GM12865 (cell line): Measurements from ENCODE around the gene PLAU.
"Not testable (repeated sequence)": the region's sequence is repeated elsewhere in the genome, so short reads cannot be mapped to it uniquely, and the experiment has no call there.

Experiments
- DNase-seq: peaks from one replicate; pipeline ENCODE4 v3.0.0; 2010; ENCODE audit warnings: low read depth
- H3K4me3 ChIP-seq: 2 replicates; pipeline ENCODE4 v1.5.1; 2011; ENCODE audit warnings: mild to moderate bottlenecking, low read depth, low read length, control low read depth
- CTCF ChIP-seq: IDR thresholded peaks from 2 replicates; pipeline ENCODE4 v1.5.1; 2011; ENCODE audit warnings: low read length, control low read depth, low read depth, inconsistent platforms; ENCODE audit not compliant: insufficient read depth; ENCODE audit errors: missing control alignments

Gene PLAU

GRCh38 chr10:73959484-73960243 lies 48.7 kb downstream of the PLAU start:
- peak; percentile 63 for DNase-seq
- no peak for TF ChIP-seq CTCF
- no peak overlapping the region for H3K4me3 ChIP-seq

GRCh38 chr10:73962386-73962785 lies 51.5 kb downstream of the PLAU start:
- H3K4me3 ChIP-seq: no peak overlapping the region
- no peak for DNase-seq
- no peak for TF ChIP-seq CTCF

- not testable (repeated sequence) for DNase-seq, H3K4me3 ChIP-seq
Observed at GRCh38 chr10:73963533-73963932, 52.6 kb downstream of the PLAU start.

- H3K4me3 ChIP-seq: no peak overlapping the region
- TF ChIP-seq CTCF: no peak
- DNase-seq: no peak
Observed at GRCh38 chr10:73964743-73965142, 53.8 kb downstream of the PLAU start.

- H3K4me3 ChIP-seq, DNase-seq: not testable (repeated sequence)
Observed at GRCh38 chr10:73965267-73965889, 54.4 kb downstream of the PLAU start.

- no peak overlapping the region for H3K4me3 ChIP-seq
- no peak for TF ChIP-seq CTCF
- DNase-seq: no peak
Observed at GRCh38 chr10:73965890-73966768, 55.2 kb downstream of the PLAU start.

- no peak for TF ChIP-seq CTCF
- no peak overlapping the region for H3K4me3 ChIP-seq
- DNase-seq: no peak
Observed at GRCh38 chr10:73967022-73967429, 56.1 kb downstream of the PLAU start.
